ENCODE data around the gene KCNK2. TPM values are rescaled to one million over a fixed set of nuclear protein-coding genes. Genes with fewer than 3 reads are reported as not detected.

Gene KCNK2
- polyA plus RNA-seq, 1 of the 3 experiments (the other 2 are of a cell fraction), result 12.2 TPM

DNA sequence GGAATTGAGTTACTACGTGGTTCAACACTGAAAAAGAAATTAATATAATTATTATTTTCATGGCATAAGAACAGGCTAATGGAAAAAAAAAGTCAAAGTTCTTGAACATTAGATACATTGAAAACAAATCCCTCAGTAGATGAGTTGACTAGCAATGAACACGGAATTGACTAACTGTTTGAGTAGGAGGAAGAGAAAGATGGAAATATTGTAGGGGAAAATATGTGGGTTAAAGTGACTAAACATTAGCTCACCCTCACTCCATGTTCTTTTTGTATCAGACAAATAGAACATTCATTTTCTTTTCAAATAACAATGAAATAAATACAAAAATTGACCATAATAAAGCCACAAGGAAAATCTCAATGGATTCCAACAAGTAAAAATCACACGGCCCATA, 84.3 kb downstream of the KCNK2 start:
- H3K9me2 ChIP-seq, result no peaks in the 10 kb centered on the region
- TF ChIP-seq FOXJ3 (CRISPR knock-in tag; IDR thresholded peaks at IDR 0.05) (no peak), RXRA (IDR thresholded peaks at IDR 0.05; ENCODE audit: borderline replicate concordance, low read depth) (no peak), CHD2 (IDR thresholded peaks at IDR 0.05; ENCODE audit: low read length, partially characterized antibody) (no peak), CTCF (IDR thresholded peaks at IDR 0.05) (no peak), ELF1 (IDR thresholded peaks at IDR 0.05) (no peak), NFIC (IDR thresholded peaks at IDR 0.05; ENCODE audit: borderline replicate concordance) (no peak), FOSL2 (IDR thresholded peaks at IDR 0.05; ENCODE audit: borderline replicate concordance, low read depth) (no peak), MAX (IDR thresholded peaks at IDR 0.05; ENCODE audit: low read depth) (no peak)
- TF ChIP-seq, protein P1, sequence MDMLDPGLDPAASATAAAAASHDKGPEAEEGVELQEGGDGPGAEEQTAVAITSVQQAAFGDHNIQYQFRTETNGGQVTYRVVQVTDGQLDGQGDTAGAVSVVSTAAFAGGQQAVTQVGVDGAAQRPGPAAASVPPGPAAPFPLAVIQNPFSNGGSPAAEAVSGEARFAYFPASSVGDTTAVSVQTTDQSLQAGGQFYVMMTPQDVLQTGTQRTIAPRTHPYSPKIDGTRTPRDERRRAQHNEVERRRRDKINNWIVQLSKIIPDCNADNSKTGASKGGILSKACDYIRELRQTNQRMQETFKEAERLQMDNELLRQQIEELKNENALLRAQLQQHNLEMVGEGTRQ (IDR thresholded peaks at IDR 0.05; ENCODE audit: borderline replicate concordance, low read depth, low read length), result no peak
- no peaks in the 10 kb centered on the region for H3K36me3 ChIP-seq (replicated peaks in 1 of 2; ENCODE audit: control insufficient read depth in 1 of 2, insufficient read depth in 2 of 2, low read length in 1 of 2)
- H3K9me3 ChIP-seq, result no peaks in the 10 kb centered on the region
- POLR2A ChIA-PET, result no interaction called here
- no peak overlapping the region for H3K4me2 ChIP-seq
- H3K27ac ChIP-seq (ENCODE audit: low read depth in 2 of 2, low read length in 1 of 2), result no peak overlapping the region; a peak in 1 of 4 replicates
- no peak overlapping the region for H2AFZ ChIP-seq (ENCODE audit: low read depth)
- CTCF ChIA-PET, result no interaction called here
- no peak overlapping the region for H3K4me3 ChIP-seq (ENCODE audit: low read depth in 2 of 2, low read length in 1 of 2)
- H4K20me1 ChIP-seq (ENCODE audit: insufficient read depth), result no peaks in the 10 kb centered on the region
- no peak for DNase-seq
- no peak overlapping the region for H3K9ac ChIP-seq
- peaks cover 8% of the 10 kb centered on the region for H3F3A ChIP-seq (replicated peaks; ENCODE audit: insufficient read depth)
- WGBS (ENCODE audit: low lambda C conversion rate), result 18% methylated on average over 3 of the region's 3 CpGs
- H3K27me3 ChIP-seq (ENCODE audit: insufficient read depth), result no peaks in the 10 kb centered on the region
- no peaks in the 10 kb centered on the region for H3K79me2 ChIP-seq (ENCODE audit: insufficient read depth)
- H3K4me1 ChIP-seq (ENCODE audit: control insufficient read depth in 1 of 2, insufficient read depth in 2 of 2, low read depth in 1 of 2, low read length in 1 of 2), result no peaks in the 10 kb centered on the region

GRCh38 chr1:215181518-215181917, 99.0 kb downstream of the KCNK2 start:
- no peaks in the 10 kb centered on the region for H3F3A ChIP-seq (replicated peaks; ENCODE audit: insufficient read depth)
- no peak overlapping the region for H3K4me2 ChIP-seq
- POLR2A ChIA-PET, result no interaction called here
- no peaks in the 10 kb centered on the region for H3K9me2 ChIP-seq
- H3K4me3 ChIP-seq (ENCODE audit: low read depth in 2 of 2, low read length in 1 of 2), result no peak overlapping the region
- peaks cover 0 to 4% of the 10 kb centered on the region in 2 experiments for H3K36me3 ChIP-seq (replicated peaks in 1 of 2; ENCODE audit: control insufficient read depth in 1 of 2, insufficient read depth in 2 of 2, low read length in 1 of 2)
- no peaks in the 10 kb centered on the region for H3K4me1 ChIP-seq (ENCODE audit: control insufficient read depth in 1 of 2, insufficient read depth in 2 of 2, low read depth in 1 of 2, low read length in 1 of 2)
- 9% methylated on average over 2 of the region's 3 CpGs for WGBS (ENCODE audit: low lambda C conversion rate)
- H3K27me3 ChIP-seq (ENCODE audit: insufficient read depth), result no peaks in the 10 kb centered on the region
- H3K27ac ChIP-seq (ENCODE audit: low read depth in 2 of 2, low read length in 1 of 2), result no peak overlapping the region
- no peak for DNase-seq
- CTCF ChIA-PET, result no interaction called here
- no peak for TF ChIP-seq USF1 (IDR thresholded peaks at IDR 0.05; ENCODE audit: borderline replicate concordance, low read depth)
- no peak for TF ChIP-seq NRF1 (IDR thresholded peaks at IDR 0.05; ENCODE audit: low read depth, low read length)
- TF ChIP-seq CTCF (IDR thresholded peaks at IDR 0.05), result peak; percentile 6; the same call in 1 of the 2 replicates
- TF ChIP-seq, protein P2, sequence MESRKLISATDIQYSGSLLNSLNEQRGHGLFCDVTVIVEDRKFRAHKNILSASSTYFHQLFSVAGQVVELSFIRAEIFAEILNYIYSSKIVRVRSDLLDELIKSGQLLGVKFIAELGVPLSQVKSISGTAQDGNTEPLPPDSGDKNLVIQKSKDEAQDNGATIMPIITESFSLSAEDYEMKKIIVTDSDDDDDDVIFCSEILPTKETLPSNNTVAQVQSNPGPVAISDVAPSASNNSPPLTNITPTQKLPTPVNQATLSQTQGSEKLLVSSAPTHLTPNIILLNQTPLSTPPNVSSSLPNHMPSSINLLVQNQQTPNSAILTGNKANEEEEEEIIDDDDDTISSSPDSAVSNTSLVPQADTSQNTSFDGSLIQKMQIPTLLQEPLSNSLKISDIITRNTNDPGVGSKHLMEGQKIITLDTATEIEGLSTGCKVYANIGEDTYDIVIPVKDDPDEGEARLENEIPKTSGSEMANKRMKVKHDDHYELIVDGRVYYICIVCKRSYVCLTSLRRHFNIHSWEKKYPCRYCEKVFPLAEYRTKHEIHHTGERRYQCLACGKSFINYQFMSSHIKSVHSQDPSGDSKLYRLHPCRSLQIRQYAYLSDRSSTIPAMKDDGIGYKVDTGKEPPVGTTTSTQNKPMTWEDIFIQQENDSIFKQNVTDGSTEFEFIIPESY (IDR thresholded peaks at IDR 0.05; ENCODE audit: borderline replicate concordance, low read depth), result no peak
- TF ChIP-seq RCOR1 (IDR thresholded peaks at IDR 0.05; ENCODE audit: low read length), result no peak
- TF ChIP-seq ELF1 (IDR thresholded peaks at IDR 0.05), result no peak
- peak; percentile 9; the same call in 1 of the 2 replicates for TF ChIP-seq RAD21 (IDR thresholded peaks at IDR 0.05; ENCODE audit: low read length)
- H3K9me3 ChIP-seq, result no peaks in the 10 kb centered on the region
- H3K9ac ChIP-seq, result no peak overlapping the region
- no peak overlapping the region for H2AFZ ChIP-seq (ENCODE audit: low read depth)
- H3K79me2 ChIP-seq (ENCODE audit: insufficient read depth), result no peaks in the 10 kb centered on the region
- H4K20me1 ChIP-seq (ENCODE audit: insufficient read depth), result no peaks in the 10 kb centered on the region
